Measurements from ENCODE around the gene LBHD2.
A peak's percentile ranks its signal among the peaks of the same experiment; 100 is the strongest.

The LBHD2 gene

GRCh38 chr14:103091041-103091882 lies 7.3 kb downstream of the LBHD2 start:
- peak; percentile 73 for DNase-seq (ENCODE audit: low read depth)

GRCh38 chr14:103091883-103092222 lies 7.8 kb downstream of the LBHD2 start:
- no peak for DNase-seq (ENCODE audit: low read depth)

- DNase-seq (ENCODE audit: low read depth) = no peak
Measured at GRCh38 chr14:103093856-103094405, 9.9 kb downstream of the LBHD2 start.

DNA sequence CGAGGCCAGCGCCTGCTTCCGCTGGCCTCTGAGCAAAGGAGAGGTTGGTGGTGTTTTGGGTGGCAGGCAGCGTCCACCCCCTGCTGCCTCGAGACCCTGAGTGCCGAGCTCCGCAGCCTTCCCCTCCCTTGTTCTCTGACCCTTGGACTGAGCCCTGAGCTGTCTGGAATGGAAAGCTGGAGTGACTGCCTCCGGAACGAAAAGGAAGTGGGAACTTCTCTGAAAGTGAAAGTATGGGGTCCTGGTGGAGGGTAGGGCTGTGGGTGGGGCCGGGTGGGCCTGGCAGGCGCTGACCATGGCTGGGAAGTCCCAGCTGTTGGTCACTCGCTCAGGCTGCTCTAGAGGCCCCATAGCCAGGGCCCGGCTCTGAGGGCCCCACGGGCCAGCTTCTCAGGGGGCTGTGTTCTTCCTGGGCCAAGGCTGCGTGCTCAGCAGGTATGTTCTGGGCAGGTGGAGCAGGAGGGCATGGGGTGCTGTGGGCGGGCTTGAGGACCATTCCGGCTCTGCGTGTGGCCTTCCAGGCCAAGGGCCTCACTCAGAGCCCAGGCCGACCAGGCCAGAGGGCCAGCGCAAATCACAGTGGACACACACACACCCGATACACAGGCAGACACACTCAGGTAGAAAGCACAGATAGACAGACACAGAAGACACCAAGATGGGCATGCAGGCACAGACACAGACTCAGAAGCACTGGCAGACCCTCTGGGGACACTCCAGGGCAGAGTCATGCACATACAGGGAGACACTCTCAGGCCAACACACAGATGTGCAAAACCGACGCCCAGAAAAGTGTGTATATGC lies 10.6 kb downstream of the LBHD2 start, which contains the start of gene EXOC3L4:
TSS of gene EXOC3L4 (plus strand) at position 320 of the 804 bp plus-strand sequence. CDS start 5,495 bp downstream, outside the sequence.
- no peak for DNase-seq (ENCODE audit: low read depth)

DNA sequence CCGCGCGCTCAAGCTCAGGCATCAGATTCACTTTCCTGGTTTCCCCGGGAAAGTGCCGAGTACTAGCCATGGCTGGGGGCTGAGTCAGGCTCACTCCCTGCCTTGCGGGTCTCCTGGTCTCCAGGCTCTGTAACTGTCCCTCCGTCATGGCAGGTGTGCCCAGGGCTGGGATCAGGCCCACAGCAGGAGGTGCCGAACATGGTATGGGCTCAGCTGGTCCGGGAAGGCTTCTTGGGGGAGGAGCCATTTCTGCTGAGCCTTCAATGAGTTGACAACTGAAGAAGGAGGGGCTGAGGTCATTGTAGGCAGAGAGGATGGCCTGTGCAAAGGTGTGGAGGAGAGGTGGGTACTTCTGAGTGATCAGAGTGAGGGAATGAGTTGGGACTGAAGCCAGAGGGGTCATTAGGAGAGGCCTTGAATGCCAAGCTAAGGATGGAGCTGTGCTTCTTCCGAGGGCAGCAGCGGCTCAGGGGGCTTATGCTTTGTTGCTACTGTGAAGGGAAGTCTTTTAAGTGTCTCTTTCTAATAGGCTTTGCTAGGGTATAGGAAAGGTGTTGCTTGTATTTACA lies 11.3 kb downstream of the LBHD2 start:
- no peak for DNase-seq (ENCODE audit: low read depth)

DNA sequence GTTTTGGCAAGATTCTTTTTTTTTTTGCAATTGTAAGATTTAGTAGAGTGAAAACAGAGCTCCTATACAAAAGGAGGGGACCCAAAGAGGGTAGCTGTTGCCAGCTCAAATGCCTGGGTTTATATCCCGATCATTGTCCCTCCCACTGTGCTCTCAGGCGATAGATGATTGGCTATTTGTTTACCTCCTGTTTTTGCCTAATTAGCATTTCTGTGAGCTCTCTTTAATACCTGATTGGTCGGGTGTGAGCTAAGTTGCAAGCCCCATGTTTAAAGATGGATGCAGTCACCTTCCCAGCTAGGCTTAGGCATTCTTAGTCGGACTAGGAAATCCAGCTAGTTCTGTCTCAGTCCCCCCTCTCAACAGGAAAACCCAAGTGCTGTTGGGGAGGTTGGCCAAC lies 12.4 kb downstream of the LBHD2 start:
- no peak for DNase-seq (ENCODE audit: low read depth)

- no peak for DNase-seq (ENCODE audit: low read depth)
Measured at GRCh38 chr14:103097244-103097993, 13.4 kb downstream of the LBHD2 start.

DNA sequence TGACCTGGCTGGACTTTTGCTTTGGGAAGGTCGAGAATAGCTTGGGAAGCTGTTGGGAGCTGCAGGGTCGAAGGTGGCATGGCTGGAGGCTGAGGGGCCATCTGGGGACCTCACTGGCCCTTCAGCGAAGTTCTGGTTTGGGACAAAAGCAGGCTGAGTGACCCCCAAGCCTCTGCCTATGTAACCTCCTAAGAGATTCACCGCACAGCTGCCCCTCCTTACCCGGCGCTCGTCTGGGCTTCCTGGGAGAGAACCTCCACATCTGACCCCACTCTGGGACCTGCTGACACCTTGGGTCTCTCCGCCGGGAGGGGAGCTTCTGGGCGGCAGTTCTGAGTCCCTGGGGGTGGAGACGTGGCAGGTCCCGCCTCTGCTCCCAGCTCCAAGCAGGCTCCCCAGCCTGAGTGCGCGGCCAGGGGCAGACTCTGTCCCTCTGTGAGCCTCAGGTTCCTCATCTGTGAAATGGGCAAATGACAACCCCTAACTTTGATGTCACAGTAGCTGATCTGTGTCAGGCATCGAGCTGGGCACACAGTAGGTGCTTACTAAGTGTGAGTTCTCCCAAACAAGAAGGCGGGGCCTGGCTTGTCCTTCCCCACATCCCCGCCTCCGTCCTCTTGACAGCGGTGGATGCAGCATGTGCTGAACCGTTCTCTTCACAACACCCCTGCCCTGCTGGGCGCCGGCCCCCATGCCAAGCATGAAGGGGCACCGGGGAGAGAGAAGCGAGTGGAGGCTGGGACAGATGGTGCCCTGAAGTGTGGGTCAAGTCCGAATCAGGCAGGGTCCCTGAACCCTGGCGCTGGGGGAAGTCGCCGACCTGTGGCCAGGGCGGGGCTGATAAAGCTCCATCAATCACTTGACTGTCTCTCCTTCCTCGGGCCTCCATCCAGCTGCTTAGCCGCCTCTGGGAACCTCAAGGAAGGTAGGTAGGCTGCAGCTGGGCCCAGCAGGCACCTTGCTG lies 14.3 kb downstream of the LBHD2 start:
- no peak for DNase-seq (ENCODE audit: low read depth)

DNA sequence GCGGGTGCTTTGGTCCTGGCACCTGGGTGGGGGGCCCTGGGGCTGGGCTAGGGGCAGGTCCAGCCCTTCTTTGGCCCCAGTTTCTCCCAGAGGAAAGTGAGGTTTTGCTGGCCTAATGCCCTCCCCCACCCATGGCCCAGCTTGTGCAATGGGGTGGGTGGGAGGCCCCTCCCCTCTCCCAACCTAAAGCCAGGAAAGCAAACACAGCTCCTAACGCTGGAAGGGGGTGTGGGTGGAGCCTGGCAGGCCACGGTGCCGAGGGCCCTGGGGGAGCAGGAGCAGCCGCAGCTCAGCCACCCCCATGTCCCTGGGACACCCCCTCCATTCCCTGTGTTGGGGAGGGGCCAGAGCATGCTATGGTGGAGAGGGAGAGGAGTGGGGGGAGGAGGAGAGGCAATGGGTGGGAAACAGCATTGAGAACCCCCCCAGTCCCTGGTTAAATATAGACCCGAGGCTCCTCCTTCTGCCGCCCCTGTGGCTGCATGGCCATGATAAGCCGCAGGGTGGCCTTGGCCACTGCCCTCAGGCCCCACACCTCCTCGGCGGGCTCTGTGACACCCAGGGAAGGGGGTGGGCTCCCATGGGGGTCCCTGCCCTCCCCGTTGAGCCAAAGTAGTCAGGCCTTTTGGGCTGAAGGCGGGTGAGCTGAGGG lies 15.2 kb downstream of the LBHD2 start:
- DNase-seq (ENCODE audit: low read depth) = no peak

DNA sequence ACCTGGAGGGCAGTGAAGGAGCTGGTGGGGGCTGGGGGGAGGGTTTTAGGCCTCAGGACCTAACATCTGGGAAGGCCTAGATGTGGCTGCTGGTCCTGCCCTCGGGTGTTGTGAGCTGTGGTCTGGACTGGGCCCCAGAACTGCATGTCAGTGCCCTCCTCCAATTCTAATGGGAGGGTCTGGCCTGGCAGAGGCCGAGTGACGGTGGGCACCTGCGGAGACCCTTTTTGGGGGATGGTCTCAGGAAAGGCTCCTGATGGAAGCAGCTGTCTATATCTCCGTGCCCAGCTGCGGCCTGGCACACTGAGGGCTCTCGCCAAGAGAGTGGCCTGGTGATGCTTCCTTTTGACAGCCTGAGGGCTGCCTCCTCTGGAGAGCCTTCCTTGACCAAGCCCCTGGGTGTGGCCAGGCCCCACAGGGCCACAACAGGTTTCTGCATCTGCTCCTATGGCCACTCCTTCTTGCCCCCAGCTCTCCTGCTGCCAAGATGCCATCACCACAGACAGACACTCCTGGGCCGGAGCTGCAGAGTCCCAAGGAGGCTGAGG lies 15.8 kb downstream of the LBHD2 start:
- no peak for DNase-seq (ENCODE audit: low read depth)

DNA sequence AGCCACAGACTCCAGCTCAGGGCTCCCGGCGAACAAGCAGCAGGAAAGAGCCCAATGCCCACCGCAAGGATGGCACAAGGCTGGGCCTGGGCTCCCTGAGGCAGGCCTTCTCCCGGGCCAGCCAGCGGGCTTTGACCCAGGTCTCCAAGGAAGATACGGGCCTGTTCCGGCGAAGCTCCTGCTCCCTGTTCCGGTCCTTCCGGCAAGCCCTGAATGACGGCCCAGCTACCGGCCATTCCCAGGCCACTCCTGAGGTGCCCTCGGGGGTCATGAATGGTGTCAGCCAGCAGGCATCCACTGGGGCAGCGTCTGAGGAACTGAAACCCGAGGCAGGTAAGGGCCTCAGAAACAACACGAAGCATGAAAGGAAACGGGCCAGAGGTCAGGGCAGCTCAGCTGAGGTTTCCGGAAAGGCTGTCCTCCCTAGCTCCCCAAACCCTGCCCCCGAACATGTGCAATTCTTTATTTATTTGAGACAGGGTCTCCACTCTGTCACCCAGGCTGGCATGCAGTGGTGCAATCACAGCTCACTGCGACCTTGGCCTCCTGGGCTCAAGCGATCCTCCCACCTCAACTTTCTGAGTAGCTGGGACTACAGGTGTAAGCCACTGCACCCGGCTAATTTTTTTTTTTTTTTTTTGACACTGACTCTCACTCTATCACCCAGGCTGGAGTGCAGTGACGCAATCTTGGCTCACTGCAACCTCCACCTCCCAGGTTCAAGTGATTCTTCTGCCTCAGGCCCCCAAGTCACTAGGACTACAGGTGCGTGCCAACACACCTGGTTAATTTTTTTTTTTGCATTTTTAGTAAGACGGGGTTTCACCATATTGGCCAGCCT lies 16.5 kb downstream of the LBHD2 start:
- DNase-seq (ENCODE audit: low read depth) = no peak

- no peak for DNase-seq (ENCODE audit: low read depth)
Measured at GRCh38 chr14:103101257-103101962, 17.4 kb downstream of the LBHD2 start.

DNA sequence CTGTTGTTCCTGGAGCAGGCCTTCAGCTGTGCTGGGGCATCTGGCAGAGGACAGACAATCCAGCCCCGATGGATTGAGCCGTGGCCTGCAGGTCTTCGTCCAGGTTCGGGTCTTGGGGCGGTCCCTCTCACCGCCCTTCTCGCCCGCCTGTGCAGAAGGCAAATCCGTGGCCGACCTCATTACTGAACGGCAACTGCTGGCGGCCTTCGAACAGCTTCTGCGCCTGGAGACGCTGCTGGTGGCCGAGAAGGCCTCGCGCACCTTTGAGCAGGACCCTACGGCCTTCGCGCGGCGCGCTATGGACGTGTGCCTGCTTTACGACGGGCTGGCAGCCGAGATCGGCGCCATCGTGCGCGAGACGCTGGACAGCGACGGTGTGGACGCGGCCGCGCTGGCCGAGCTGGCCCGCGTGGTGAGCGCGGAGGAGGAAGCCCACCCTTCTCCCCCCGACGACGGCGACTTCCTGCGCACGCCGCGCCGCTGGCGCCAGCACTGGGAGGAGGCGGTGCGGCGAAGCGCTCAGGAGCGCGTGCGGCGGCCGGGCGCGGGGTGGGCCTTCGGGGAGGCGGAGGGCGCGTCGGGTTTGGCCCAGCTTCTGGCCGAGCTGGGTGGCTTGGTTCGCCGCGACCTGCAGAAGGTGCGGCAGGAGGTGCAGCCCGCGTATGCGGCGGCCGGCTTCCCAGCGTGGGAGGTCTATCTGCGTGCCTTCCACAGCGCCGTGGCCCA lies 18.1 kb downstream of the LBHD2 start:
- DNase-seq (ENCODE audit: low read depth) = no peak

GRCh38 chr14:103102689-103103260 lies 18.8 kb downstream of the LBHD2 start:
- no peak for DNase-seq (ENCODE audit: low read depth)

DNA sequence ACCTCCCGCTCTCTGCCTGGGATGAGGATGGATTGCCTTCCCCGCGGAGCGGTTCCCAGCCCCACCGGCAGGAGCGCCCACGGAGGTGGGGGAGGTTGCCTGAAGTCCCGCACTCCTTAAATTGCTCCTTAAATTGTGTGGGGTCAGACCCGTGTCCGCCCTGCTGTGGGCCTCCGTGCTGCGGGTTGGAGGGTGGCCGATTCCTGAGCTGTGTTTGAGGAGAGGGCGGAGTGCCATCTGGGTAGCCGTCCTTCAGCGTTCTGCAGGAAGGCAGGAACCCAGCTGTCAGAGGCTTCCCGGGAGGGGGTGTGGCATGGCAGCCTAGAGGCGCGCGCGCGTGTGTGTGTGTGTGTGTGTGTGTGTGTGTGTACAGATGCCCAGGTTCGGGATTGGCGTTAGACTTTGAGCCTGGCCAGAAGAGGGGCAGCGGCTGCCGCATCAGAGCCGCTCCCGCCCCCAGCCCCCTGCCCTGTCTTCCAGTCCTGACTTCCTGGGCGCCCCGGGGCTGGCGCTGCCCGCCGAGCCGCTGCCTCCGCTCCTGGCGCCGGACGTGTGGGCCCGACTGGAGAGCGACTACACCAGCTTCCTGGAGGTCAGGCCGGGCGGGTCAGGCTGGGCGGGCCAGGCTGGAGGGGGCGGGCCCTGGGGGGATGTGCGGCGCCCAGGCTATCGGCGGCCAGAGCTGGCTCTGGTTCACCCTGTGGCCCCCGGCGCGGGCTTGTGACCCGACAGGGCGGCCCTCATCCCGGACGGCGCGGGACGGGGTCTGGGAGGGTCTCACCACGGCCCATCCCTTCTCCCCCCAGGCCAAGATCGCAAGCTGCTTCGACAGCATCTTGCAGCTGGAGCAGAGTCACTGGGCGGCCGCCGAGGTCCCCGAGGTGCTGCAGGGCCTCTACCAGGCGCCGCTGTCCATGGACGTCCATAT lies 19.7 kb downstream of the LBHD2 start:
- no peak for DNase-seq (ENCODE audit: low read depth)

DNA sequence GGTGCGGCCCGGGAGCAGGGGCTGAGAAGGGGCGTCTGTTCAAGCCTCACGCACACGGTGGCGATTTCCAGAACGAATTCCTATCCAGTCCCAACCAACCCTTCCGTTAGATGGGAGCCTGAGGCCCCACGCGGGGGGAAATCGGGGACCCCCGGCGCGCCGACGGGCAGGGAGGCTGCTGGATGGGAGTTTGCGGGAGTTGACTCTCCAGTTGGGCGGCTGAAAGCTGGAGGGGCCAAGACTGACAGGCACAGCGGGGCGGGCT lies 20.3 kb downstream of the LBHD2 start:
- no peak for DNase-seq (ENCODE audit: low read depth)
